Mesodermal cell (in vitro differentiated cells): Measurements from ENCODE around the gene ZNF865.

Experiments used
- H3K27ac ChIP-seq: 2 replicates; pipeline ENCODE4 v1.7.0; 2013; ENCODE audit warnings: mild to moderate bottlenecking, low read depth, low read length, moderate library complexity; ENCODE audit not compliant: severe bottlenecking
- H3K36me3 ChIP-seq: 2 replicates; pipeline ENCODE4 v1.7.1; 2013; ENCODE audit warnings: mild to moderate bottlenecking, low read length, moderate library complexity; ENCODE audit not compliant: control insufficient read depth, insufficient read depth
- H3K4me1 ChIP-seq: one replicate; pipeline ENCODE4 v1.7.1; 2013; ENCODE audit warnings: mild to moderate bottlenecking, low read length; ENCODE audit not compliant: insufficient read depth, control insufficient read depth, poor library complexity, severe bottlenecking
- H3K4me3 ChIP-seq: 2 replicates; pipeline ENCODE4 v1.7.0; 2013; ENCODE audit warnings: low read length, control low read depth, mild to moderate bottlenecking; ENCODE audit not compliant: insufficient read depth, poor library complexity, severe bottlenecking; ENCODE audit errors: extremely low read depth
- H3K9me3 ChIP-seq: 2 replicates; pipeline ENCODE4 v1.7.1; 2013; ENCODE audit warnings: mild to moderate bottlenecking, low read length, moderate library complexity; ENCODE audit not compliant: control insufficient read depth
- WGBS, 2 experiments: methylation state at CpG; one replicate each; pipeline ENCODE4 v1.1.5; 2013; ENCODE audit warnings: missing lambda C conversion rate in 2 of 2; ENCODE audit not compliant: insufficient coverage in 2 of 2; 5-methylcytosine and 5-hydroxymethylcytosine counted together

ZNF865 gene

DNA sequence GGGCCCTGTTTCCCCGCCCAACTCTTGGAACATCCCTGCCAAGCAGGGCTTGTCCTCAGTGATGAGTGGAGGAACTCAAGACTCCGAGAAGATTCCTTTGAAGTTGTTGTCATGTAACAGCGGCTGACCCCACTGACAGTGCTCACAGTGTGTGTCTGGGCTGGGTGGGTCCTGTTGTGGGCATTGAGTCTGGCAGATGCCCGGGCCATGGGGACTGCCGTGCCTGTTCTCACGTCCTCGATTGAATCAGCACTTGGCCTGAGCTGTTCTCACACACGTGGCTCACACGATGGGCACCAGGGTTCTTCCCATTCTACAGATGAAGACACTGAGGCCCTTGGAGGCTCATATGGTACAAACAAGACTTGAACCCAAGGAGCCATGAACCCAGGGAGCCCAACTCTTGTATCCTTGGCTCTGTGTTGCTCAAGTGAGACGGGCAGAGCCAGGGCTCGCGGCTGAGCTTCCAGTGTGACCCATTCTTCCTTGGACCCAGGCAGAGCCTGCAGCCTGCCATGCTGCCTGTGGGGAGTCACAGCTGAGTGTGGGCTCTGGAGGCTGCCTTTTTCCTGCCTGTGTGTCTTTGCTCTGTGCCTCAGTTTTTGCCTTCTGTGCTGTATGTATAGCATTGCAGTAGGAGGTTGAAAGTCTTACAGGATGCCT is 61.0 kb downstream of the ZNF865 start:
- no peaks in the 10 kb centered on the region for H3K4me1 ChIP-seq
- H3K36me3 ChIP-seq, result peaks cover 90% of the 10 kb centered on the region
- H3K27ac ChIP-seq, result no peak overlapping the region
- no peaks in the 10 kb centered on the region for H3K9me3 ChIP-seq
- 95 to 97% methylated on average over 12 of the region's 12 CpGs for WGBS, 2 experiments
- no peak overlapping the region for H3K4me3 ChIP-seq
